ENCODE measurements around the gene IQSEC1. TPM values are rescaled to one million over a fixed set of nuclear protein-coding genes. Genes with fewer than 3 reads are reported as not detected.

The IQSEC1 gene
- total RNA-seq, 1 donor from 2014 or later, result 211 TPM

DNA sequence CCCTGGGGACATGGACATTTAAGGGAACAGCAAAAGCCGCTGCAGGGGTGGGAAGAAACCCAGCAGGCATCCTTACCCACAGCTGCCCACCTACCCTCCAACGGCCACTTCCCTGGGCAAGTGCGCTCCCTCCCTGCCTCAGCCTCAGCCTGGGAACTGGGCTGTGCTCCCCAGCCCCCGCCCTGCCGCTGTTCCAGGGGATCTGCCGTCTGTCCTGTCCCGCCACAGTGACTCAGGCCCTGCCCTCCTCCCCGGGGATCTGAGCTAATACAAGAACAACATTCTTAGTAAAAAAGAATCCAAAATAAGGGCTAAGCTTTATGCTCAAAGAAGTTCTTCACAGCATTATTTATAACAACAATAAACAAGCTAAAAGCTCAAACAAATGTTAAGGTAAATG lies 7.4 kb upstream of the IQSEC1 start:
- Mint-ChIP-seq H3K27ac (ENCODE audit: unreplicated experiment) (peak overlapping the region; percentile 66), H3K9me3 (ENCODE audit: unreplicated experiment) (peaks cover 1% of the 10 kb centered on the region), H3K4me1 (ENCODE audit: low read depth, unreplicated experiment) (peaks cover 29% of the 10 kb centered on the region), H3K27me3 (ENCODE audit: unreplicated experiment) (peaks cover 16% of the 10 kb centered on the region), H3K36me3 (ENCODE audit: unreplicated experiment) (no peaks in the 10 kb centered on the region), H3K4me3 (ENCODE audit: unreplicated experiment) (peak overlapping the region; percentile 59)
- TF ChIP-seq, protein P1, sequence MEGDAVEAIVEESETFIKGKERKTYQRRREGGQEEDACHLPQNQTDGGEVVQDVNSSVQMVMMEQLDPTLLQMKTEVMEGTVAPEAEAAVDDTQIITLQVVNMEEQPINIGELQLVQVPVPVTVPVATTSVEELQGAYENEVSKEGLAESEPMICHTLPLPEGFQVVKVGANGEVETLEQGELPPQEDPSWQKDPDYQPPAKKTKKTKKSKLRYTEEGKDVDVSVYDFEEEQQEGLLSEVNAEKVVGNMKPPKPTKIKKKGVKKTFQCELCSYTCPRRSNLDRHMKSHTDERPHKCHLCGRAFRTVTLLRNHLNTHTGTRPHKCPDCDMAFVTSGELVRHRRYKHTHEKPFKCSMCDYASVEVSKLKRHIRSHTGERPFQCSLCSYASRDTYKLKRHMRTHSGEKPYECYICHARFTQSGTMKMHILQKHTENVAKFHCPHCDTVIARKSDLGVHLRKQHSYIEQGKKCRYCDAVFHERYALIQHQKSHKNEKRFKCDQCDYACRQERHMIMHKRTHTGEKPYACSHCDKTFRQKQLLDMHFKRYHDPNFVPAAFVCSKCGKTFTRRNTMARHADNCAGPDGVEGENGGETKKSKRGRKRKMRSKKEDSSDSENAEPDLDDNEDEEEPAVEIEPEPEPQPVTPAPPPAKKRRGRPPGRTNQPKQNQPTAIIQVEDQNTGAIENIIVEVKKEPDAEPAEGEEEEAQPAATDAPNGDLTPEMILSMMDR (IDR thresholded peaks at IDR 0.05; ENCODE audit: partially characterized antibody, unreplicated experiment), result no peak
- DNase-seq, result peak; percentile 62

DNA sequence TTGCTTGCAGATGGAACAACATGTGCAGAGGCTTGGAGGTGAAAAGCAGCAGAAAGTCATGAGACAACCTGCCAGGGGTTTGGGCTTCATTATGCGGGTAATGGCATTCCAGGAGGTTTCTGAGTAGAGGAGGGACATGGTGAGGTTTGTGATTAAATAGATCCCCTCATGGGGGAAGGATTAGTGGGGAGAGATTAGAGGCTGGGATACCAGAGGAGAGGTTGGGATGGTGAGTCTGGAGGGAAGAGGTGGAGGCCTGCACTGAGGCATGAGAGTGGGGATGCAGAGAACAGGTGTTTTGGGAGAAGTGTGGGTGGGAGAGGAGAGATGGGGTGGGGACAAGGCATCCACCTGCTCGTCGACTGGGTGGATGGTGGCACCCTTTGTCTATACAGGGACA lies 6.8 kb upstream of the IQSEC1 start:
- Mint-ChIP-seq H3K27me3 (ENCODE audit: unreplicated experiment) (peaks cover 19% of the 10 kb centered on the region), H3K36me3 (ENCODE audit: unreplicated experiment) (no peaks in the 10 kb centered on the region), H3K4me1 (ENCODE audit: low read depth, unreplicated experiment) (peaks cover 29% of the 10 kb centered on the region), H3K9me3 (ENCODE audit: unreplicated experiment) (peaks cover 1% of the 10 kb centered on the region), H3K27ac (ENCODE audit: unreplicated experiment) (peak overlapping the region; percentile 66), H3K4me3 (ENCODE audit: unreplicated experiment) (no peak overlapping the region)
- no peak for DNase-seq
- TF ChIP-seq, protein P1 (IDR thresholded peaks at IDR 0.05; ENCODE audit: partially characterized antibody, unreplicated experiment), result no peak

DNA sequence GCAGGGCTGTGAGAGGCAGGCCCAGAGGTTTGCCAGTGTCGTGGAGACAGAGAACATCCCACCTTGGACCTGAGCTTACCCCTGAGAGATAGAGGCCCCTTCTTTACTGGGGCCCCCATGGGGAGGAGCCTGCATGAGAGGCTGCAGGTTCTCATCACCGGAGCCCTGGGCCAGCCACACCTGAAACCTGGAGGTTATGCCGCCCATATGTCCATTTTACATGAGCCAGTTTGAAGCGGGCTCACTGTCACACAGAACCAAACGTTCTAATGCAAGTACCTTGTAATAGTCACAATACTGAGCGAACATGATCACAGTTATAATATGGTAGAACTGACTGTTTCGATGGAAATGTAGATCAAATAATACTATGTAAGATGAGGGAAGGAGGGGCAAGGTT lies 6.3 kb upstream of the IQSEC1 start:
- Mint-ChIP-seq H3K27ac (ENCODE audit: unreplicated experiment) (no peak overlapping the region), H3K4me1 (ENCODE audit: low read depth, unreplicated experiment) (peaks cover 28% of the 10 kb centered on the region), H3K36me3 (ENCODE audit: unreplicated experiment) (no peaks in the 10 kb centered on the region)

DNA sequence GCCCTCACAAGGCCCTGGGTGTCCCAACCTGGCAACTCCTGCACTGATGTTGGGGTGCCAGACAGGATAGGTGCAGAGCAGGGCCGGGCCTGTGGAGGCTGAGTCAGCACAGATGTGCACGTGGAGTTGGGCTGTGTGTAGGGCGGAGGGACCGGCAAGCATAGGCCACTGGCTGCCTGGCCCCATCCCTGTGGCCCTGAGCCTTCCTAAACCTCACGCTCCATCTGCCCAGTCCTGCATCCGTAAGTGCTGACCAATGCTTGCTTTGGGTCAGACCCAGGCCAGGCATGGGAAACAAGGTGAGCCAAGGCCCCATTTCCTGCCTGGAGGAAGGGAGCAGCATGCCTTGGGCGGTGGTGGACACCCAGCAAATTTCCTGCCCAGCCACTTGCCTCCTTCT lies 5.8 kb upstream of the IQSEC1 start:
- Mint-ChIP-seq H3K36me3 (ENCODE audit: unreplicated experiment) (no peaks in the 10 kb centered on the region), H3K27me3 (ENCODE audit: unreplicated experiment) (peaks cover 25% of the 10 kb centered on the region), H3K4me3 (ENCODE audit: unreplicated experiment) (no peak overlapping the region), H3K9me3 (ENCODE audit: unreplicated experiment) (peaks cover 1% of the 10 kb centered on the region), H3K27ac (ENCODE audit: unreplicated experiment) (no peak overlapping the region), H3K4me1 (ENCODE audit: low read depth, unreplicated experiment) (peaks cover 25% of the 10 kb centered on the region)
- DNase-seq, result no peak
- TF ChIP-seq, protein P1 (IDR thresholded peaks at IDR 0.05; ENCODE audit: partially characterized antibody, unreplicated experiment), result no peak

More for the DNA sequence above, 6.3 kb upstream of the IQSEC1 start:
- TF ChIP-seq, protein P1 (IDR thresholded peaks at IDR 0.05; ENCODE audit: partially characterized antibody, unreplicated experiment), result no peak
- Mint-ChIP-seq H3K4me3 (ENCODE audit: unreplicated experiment) (no peak overlapping the region), H3K9me3 (ENCODE audit: unreplicated experiment) (peaks cover 1% of the 10 kb centered on the region), H3K27me3 (ENCODE audit: unreplicated experiment) (peaks cover 22% of the 10 kb centered on the region)
- DNase-seq, result no peak

DNA sequence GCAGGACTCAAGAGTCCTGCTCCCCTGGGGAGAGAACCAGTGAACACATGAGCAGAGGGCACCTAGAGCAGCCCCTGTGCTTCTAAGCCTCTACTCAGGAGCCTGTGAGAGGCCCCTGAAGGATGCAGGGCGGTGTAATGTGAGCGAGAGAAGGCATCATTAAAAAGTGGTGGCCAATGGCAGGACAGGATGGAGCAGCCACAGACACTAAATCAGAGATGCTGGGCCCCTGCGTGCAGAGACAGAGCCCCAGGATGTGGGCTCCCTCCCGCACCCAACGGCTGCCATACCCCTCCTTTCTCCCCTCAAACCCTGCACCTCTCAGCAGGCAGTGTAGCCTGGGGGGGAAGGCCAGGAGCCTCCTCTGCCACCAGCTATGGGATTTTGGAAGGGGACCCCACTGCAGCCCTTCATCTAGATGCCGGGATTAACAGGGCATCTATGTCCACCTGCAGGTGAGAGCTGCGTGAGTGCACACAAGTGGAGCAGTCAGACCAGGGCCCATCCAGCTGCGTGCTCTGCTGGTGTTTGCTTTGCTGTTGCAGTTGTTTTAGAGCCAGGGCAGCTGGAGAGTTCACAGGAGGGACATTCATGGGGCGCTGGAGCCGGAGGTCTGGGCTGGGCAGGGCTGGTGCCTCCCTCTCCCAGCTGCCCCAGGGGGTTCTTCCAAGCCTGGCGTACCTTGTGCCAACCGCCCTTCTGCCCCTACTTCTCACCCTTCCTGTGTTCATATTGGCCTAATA lies 5.1 kb upstream of the IQSEC1 start:
- DNase-seq, result no peak
- H3K4me3 Mint-ChIP-seq (ENCODE audit: unreplicated experiment), result no peak overlapping the region
- no peaks in the 10 kb centered on the region for H3K36me3 Mint-ChIP-seq (ENCODE audit: unreplicated experiment)
- peaks cover 1% of the 10 kb centered on the region for H3K9me3 Mint-ChIP-seq (ENCODE audit: unreplicated experiment)
- no peak overlapping the region for H3K27ac Mint-ChIP-seq (ENCODE audit: unreplicated experiment)
- H3K4me1 Mint-ChIP-seq (ENCODE audit: low read depth, unreplicated experiment), result peaks cover 27% of the 10 kb centered on the region
- H3K27me3 Mint-ChIP-seq (ENCODE audit: unreplicated experiment), result peaks cover 29% of the 10 kb centered on the region
- TF ChIP-seq, protein P1 (IDR thresholded peaks at IDR 0.05; ENCODE audit: partially characterized antibody, unreplicated experiment), result no peak

All from glutamatergic neuron (in vitro differentiated cells).